ENCODE results near the gene ATP1B1.

The ATP1B1 gene

GRCh38 chr1:169090308-169090899 is 16.1 kb upstream of the ATP1B1 start:
- H3K9me3 ChIP-seq, result no peaks in the 10 kb centered on the region
- H3K4me1 ChIP-seq (ENCODE audit: control insufficient read depth in 1 of 2, insufficient read depth in 1 of 2, low read depth in 1 of 2, low read length in 1 of 2), result no peaks in the 10 kb centered on the region
- H3K4me3 ChIP-seq (ENCODE audit: low read depth in 1 of 2, low read length in 1 of 2), result no peak overlapping the region
- H3K27ac ChIP-seq, result no peak overlapping the region
- TF ChIP-seq, protein P1, sequence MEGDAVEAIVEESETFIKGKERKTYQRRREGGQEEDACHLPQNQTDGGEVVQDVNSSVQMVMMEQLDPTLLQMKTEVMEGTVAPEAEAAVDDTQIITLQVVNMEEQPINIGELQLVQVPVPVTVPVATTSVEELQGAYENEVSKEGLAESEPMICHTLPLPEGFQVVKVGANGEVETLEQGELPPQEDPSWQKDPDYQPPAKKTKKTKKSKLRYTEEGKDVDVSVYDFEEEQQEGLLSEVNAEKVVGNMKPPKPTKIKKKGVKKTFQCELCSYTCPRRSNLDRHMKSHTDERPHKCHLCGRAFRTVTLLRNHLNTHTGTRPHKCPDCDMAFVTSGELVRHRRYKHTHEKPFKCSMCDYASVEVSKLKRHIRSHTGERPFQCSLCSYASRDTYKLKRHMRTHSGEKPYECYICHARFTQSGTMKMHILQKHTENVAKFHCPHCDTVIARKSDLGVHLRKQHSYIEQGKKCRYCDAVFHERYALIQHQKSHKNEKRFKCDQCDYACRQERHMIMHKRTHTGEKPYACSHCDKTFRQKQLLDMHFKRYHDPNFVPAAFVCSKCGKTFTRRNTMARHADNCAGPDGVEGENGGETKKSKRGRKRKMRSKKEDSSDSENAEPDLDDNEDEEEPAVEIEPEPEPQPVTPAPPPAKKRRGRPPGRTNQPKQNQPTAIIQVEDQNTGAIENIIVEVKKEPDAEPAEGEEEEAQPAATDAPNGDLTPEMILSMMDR (IDR thresholded peaks at IDR 0.05), result no peak
- H3K36me3 ChIP-seq, result no peaks in the 10 kb centered on the region
- no peaks in the 10 kb centered on the region for H3K27me3 ChIP-seq

DNA sequence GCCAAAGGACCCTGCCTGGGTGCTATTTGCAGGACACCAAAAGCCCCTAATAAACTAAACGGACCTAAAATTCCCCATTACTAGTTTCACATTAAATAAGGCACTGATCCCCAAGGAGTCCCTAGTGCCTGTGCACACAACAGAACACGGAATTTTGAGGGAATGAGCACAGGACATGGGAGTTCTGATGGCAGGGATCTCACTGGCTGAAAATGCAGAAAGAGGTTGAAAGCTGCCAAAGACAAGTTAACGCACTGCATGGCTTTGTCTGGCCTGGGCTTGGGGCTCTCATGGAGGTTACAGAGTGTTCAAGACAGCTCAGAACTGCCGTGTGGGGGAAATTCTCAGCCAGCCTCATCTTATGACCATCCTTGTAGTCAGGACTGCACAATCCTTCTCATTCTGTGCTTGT is 15.6 kb upstream of the ATP1B1 start:
- Histone ChIP-seq H3K9me3 (no peaks in the 10 kb centered on the region), H3K4me3 (ENCODE audit: low read depth in 1 of 2, low read length in 1 of 2) (no peak overlapping the region), H3K4me1 (ENCODE audit: control insufficient read depth in 1 of 2, insufficient read depth in 1 of 2, low read depth in 1 of 2, low read length in 1 of 2) (no peaks in the 10 kb centered on the region), H3K27me3 (no peaks in the 10 kb centered on the region), H3K27ac (no peak overlapping the region), H3K36me3 (no peaks in the 10 kb centered on the region)
- TF ChIP-seq, protein P1 (IDR thresholded peaks at IDR 0.05), result no peak

DNA sequence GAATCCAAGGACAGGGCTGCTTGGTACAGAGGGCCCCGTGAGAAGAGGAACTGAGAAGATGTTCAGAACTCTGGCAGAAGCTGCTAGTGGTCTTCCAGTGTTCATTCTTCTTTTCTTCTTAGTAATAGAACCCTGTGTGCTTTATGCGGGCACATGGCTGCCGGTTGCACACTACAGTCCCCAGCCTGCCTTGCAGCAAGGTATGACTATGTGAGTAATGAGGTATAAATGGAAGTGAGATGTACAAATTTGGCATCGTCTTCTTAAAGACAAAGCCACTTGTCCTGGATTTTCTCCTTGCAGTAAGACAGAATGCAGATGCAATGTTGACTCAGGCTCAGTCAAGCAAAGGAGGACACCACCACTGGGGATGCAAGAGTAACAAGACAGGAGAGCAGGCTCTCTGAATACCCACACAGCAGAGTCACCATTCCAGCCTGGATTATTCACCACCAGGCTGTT is 15.0 kb upstream of the ATP1B1 start:
- Histone ChIP-seq H3K27ac (no peak overlapping the region), H3K27me3 (no peaks in the 10 kb centered on the region), H3K36me3 (no peaks in the 10 kb centered on the region), H3K4me3 (ENCODE audit: low read depth in 1 of 2, low read length in 1 of 2) (no peak overlapping the region), H3K4me1 (ENCODE audit: control insufficient read depth in 1 of 2, insufficient read depth in 1 of 2, low read depth in 1 of 2, low read length in 1 of 2) (no peaks in the 10 kb centered on the region), H3K9me3 (no peaks in the 10 kb centered on the region)
- TF ChIP-seq, protein P1 (IDR thresholded peaks at IDR 0.05), result no peak

DNA sequence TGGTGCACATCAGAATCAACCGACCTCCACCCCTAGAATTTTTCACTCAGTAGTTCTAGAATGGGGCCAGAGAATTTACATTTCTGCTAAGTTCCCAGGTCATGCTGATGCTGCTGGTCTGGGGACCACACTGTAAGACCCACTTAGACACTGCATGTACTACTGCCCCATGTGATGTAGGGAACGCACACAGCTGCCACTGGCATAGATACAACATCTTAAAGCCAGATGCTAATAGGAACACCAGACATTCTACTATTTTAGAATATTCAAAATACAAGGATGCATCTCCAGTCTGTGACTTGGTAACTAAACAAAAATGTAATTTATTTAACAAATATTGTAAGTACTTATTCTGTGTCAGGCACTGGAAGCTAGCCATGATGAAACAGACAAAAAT is 14.1 kb upstream of the ATP1B1 start:
- Histone ChIP-seq H3K27me3 (no peaks in the 10 kb centered on the region), H3K27ac (no peak overlapping the region), H3K4me3 (ENCODE audit: low read depth in 1 of 2, low read length in 1 of 2) (no peak overlapping the region), H3K4me1 (ENCODE audit: control insufficient read depth in 1 of 2, insufficient read depth in 1 of 2, low read depth in 1 of 2, low read length in 1 of 2) (no peaks in the 10 kb centered on the region), H3K36me3 (no peaks in the 10 kb centered on the region), H3K9me3 (no peaks in the 10 kb centered on the region)
- TF ChIP-seq, protein P1 (IDR thresholded peaks at IDR 0.05), result no peak

DNA sequence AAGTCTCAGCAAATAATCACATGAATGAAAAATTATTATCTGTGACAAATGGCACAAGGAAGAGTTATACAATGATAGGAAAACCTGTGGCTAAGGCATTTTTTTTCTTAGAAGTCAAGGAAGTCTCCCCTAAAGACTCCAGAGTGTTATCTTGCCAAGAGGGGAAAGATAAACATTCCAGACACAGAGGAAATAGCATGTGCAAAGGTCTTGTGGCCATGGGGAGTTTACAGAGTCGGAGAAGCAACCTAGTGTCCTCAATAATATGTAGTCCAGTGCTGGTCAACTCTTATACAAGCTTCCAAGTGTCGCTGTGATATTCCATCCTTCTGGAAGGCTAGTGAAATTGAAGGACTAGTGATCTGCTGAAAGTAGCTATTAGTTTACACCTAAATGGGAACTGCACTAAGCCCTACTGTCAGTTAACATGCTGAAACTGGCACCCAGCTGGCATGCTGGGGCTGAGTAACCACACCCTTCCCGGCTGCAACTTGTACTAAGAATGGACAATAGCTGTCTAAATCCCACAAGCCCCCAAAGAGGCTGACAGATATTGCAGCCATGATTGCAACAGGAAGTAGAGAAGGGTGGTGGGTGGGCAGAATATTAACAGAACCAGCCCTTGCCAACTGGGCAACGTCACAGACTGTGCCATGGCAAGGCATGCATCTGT is 11.5 kb upstream of the ATP1B1 start:
- H3K27ac ChIP-seq, result no peak overlapping the region
- no peaks in the 10 kb centered on the region for H3K9me3 ChIP-seq
- TF ChIP-seq, protein P1 (IDR thresholded peaks at IDR 0.05), result no peak
- no peak overlapping the region for H3K4me3 ChIP-seq (ENCODE audit: low read depth in 1 of 2, low read length in 1 of 2)
- peaks cover 2% of the 10 kb centered on the region for H3K27me3 ChIP-seq
- H3K36me3 ChIP-seq, result no peaks in the 10 kb centered on the region
- H3K4me1 ChIP-seq (ENCODE audit: control insufficient read depth in 1 of 2, insufficient read depth in 1 of 2, low read depth in 1 of 2, low read length in 1 of 2), result no peaks in the 10 kb centered on the region
